GM12878 (cell line): Measurements from ENCODE around the gene FANCE. TPM values are rescaled to one million over a fixed set of nuclear protein-coding genes. Genes with fewer than 3 reads are reported as not detected.

Source experiments
- ATAC-seq: fragments of 200-7000 bp; cut with Tn5 transposase; 3 replicates; pipeline ENCODE4 v1.9.1; 2020; ENCODE audit warnings: mild to moderate bottlenecking, moderate library complexity
- BruUV-seq: library from RNA; stranded (reverse); fragments of 400-500 nt; replicated peaks from 2 replicates; lab custom pipeline; 2021; lab: Mats Ljungman, UMichigan
- CTCF ChIA-PET: fragments of 300-600 bp; sonication (Branson Sonifier 250); formaldehyde crosslinking; extraction: SDS; loops from one replicate; lab custom pipeline; 2021; ENCODE audit warnings: inconsistent platforms; lab: Yijun Ruan, JAX
- POLR2A ChIA-PET: fragments of 350-600 bp; formaldehyde crosslinking; extraction: SDS; loops from one replicate; lab custom pipeline; 2021; ENCODE audit warnings: inconsistent platforms; lab: Charles Lee
- RAD21 ChIA-PET: fragments of 300-600 bp; sonication (Branson Sonifier 250); formaldehyde crosslinking; loops from one replicate; lab custom pipeline; 2023; ENCODE audit warnings: antibody characterized with exemption; ENCODE audit not compliant: unreplicated experiment; lab: Charles Lee
- SMC1A ChIA-PET: fragments of 300-600 bp; sonication (Branson Sonifier 250); formaldehyde crosslinking; loops from one replicate; lab custom pipeline; 2023; ENCODE audit not compliant: unreplicated experiment, uncharacterized antibody; lab: Charles Lee
- DNase-seq: peaks from one replicate; pipeline ENCODE4 v3.0.0-alpha.2; 2011; ENCODE audit warnings: low read depth, low spot score
- FAIRE-seq: peaks from 3 replicates; lab custom pipeline; 2011; peaks lifted over from hg19 to GRCh38; lab: Jason Lieb, UNC
- H2AFZ ChIP-seq: 2 replicates; pipeline ENCODE4 v1.6.0; 2011; ENCODE audit warnings: low read depth, low read length, control low read depth; ENCODE audit not compliant: control insufficient read depth
- H3K27ac ChIP-seq: 2 replicates; pipeline ENCODE4 v1.5.1; 2011; ENCODE audit warnings: control low read depth; ENCODE audit not compliant: control insufficient read depth, insufficient read depth
- H3K27me3 ChIP-seq, 2 experiments: replicated peaks in 1 of 2; 2 replicates each; pipeline versions ENCODE4 v1.6.0 to v1.6.1; 2011; ENCODE audit warnings: low read length in 1 of 2; ENCODE audit not compliant: control insufficient read depth in 2 of 2, insufficient read depth in 2 of 2
- H3K36me3 ChIP-seq, 2 experiments: 2 replicates each; pipeline ENCODE4 v1.5.1; 2011; ENCODE audit warnings: low read length in 1 of 2; ENCODE audit not compliant: control insufficient read depth in 2 of 2, insufficient read depth in 2 of 2
- H3K4me1 ChIP-seq: 2 replicates; pipeline ENCODE4 v1.6.1; 2011; ENCODE audit warnings: mild to moderate bottlenecking, low read length, moderate library complexity, mixed read lengths; ENCODE audit not compliant: control insufficient read depth, insufficient read depth
- H3K4me2 ChIP-seq: 2 replicates; pipeline ENCODE4 v1.6.0; 2011; ENCODE audit warnings: control low read depth; ENCODE audit not compliant: control insufficient read depth, insufficient read depth
- H3K4me3 ChIP-seq: fragments of 200-600 bp; sonication (generic); 2 replicates; pipeline ENCODE4 v1.5.1; 2016
- H3K79me2 ChIP-seq: 2 replicates; pipeline ENCODE4 v1.6.0; 2011; ENCODE audit warnings: low read length; ENCODE audit not compliant: control insufficient read depth, insufficient read depth
- H3K9ac ChIP-seq: 2 replicates; pipeline ENCODE4 v1.8.0; 2011; ENCODE audit warnings: low read length, control low read depth, mixed read lengths; ENCODE audit not compliant: control insufficient read depth, insufficient read depth
- H3K9me3 ChIP-seq: replicated peaks from 3 replicates; pipeline ENCODE4 v1.5.1; 2011; ENCODE audit warnings: mild to moderate bottlenecking, low read length; ENCODE audit not compliant: control insufficient read depth, insufficient read depth
- H4K20me1 ChIP-seq: 2 replicates; pipeline ENCODE4 v1.6.0; 2011; ENCODE audit not compliant: control insufficient read depth, insufficient read depth
- ETV6 ChIP-seq, 2 experiments: fragments of 450-650 bp in 1 of 2; IDR thresholded peaks in 1 of 2; conservative IDR thresholded peaks in 1 of 2; 2 replicates each; pipeline ENCODE4 v1.6.1; 2014; ENCODE audit warnings: antibody characterized with exemption in 1 of 2, borderline replicate concordance in 1 of 2, low read depth in 1 of 2, mild to moderate bottlenecking in 1 of 2, moderate library complexity in 1 of 2
- IRF3 ChIP-seq: fragments of 450-650 bp; IDR thresholded peaks from 2 replicates; pipeline ENCODE4 v1.6.1; 2014; ENCODE audit warnings: mild to moderate bottlenecking
- WGBS: methylation state at CpG from one replicate; pipeline ENCODE4 v1.1.6; 2016; ENCODE audit warnings: low lambda C conversion rate; ENCODE audit not compliant: insufficient replicate concordance, insufficient coverage; ENCODE audit errors: missing lambda C conversion rate; 5-methylcytosine and 5-hydroxymethylcytosine counted together
- in situ Hi-C: fragments of 300-500 bp; cut with MboI; formaldehyde crosslinking; loops from 9 replicates; pipeline ENCODE4 v1.14.3; 2018; ENCODE audit warnings: mixed read lengths
- intact Hi-C: fragments of 100-400 bp; cut with micrococcal nuclease; formaldehyde crosslinking; loops from one replicate; pipeline ENCODE4 v1.14.2; 2022; ENCODE audit not compliant: unreplicated experiment
- polyA plus RNA-seq, 11 experiments: library from polyadenylated mRNA; depleted of rRNA in 4 of 11; unstranded in 6 of 11; stranded (reverse) in 5 of 11; fragments of >200 nt; fragmentation: Nextera tagmentation in 4 of 11; fragmentation: Illumina TruSeq in 1 of 11; extraction: Ambion mirVana in 4 of 11; extraction: Trizol in 1 of 11; gene quantifications; 1 replicate in 1 of 11; 2 replicates in 10 of 11; pipeline versions ENCODE4 v1.2.1 to v1.2.3, GENCODE V29; 2011 to 2016; ENCODE audit warnings: inconsistent platforms in 2 of 11, missing spikeins in 2 of 11, low read depth in 1 of 11
- total RNA-seq, 4 experiments: library from RNA; depleted of rRNA in 3 of 4; stranded (reverse); fragments of >200 nt in 3 of 4; fragmentation: Illumina TruSeq in 1 of 4; extraction: Trizol in 1 of 4; gene quantifications; 2 replicates each; pipeline versions ENCODE4 v1.2.1 to v1.2.3, GENCODE V29; 2013 to 2021

Gene FANCE
- total and polyA plus RNA-seq, 10 of the 15 experiments (the other 5 are each of a cell fraction or from before 2014, with no cell fraction given) = 3.0 to 13.3 (median 8.1) TPM

- H3K27me3 ChIP-seq = 0 out of 4 replicates have a peak, but pooled peaks cover 0 to 3% of the 10 kb centered on the region in 2 experiments
- peak overlapping the region; percentile 81 for H3K4me3 ChIP-seq
- H4K20me1 ChIP-seq = no peaks in the 10 kb centered on the region
- peak overlapping the region; percentile 94 for H3K4me2 ChIP-seq
- FAIRE-seq (no peak), ATAC-seq (no peak), DNase-seq (no peak)
- BruUV-seq = TSS peak; percentile 73
- peak overlapping the region; percentile 72 for H3K9ac ChIP-seq
- H3K79me2 ChIP-seq = peaks cover 4% of the 10 kb centered on the region
- TF ChIP-seq ETV6 (conservative IDR thresholded peaks at IDR 0.05 in 1 of 2, IDR thresholded peaks at IDR 0.05 in 1 of 2; ENCODE audit: borderline replicate concordance in 1 of 2, low read depth in 1 of 2) = no peak
- no peak for TF ChIP-seq IRF3
- peaks cover 10% of the 10 kb centered on the region for H3K4me1 ChIP-seq
- CTCF ChIA-PET = interaction anchor here (0.8 to 3.4 kb wide), 4 partner anchors 12 to 159 kb away, joined by 4 to 20 read pairs (median 5); partner anchors contain the start of gene RPL10A
- in situ Hi-C loops (loop anchor here (5.0 kb wide), 1 partner anchor 111 kb away; the partner anchor contains the start of gene PPARD), intact Hi-C loops (loop anchor here (2.0 kb wide), 1 partner anchor 16 kb away; the partner anchor contains the start of gene RPL10A)
- 7% methylated on average over 3 of the region's 3 CpGs for WGBS
- H2AFZ ChIP-seq = peak overlapping the region; percentile 93
- POLR2A ChIA-PET = interaction anchor here (1.1 kb wide), 1 partner anchor 152 kb away, joined by 3 read pairs; no protein-coding TSS in a partner anchor
- H3K9me3 ChIP-seq = no peaks in the 10 kb centered on the region
- RAD21 ChIA-PET = interaction anchor here (2.2 to 8.7 kb wide), 3 partner anchors 110 to 283 kb away, joined by 6 to 125 read pairs (median 6); partner anchors contain the start of genes ARMC12 and PPARD
- peaks cover 2 to 4% of the 10 kb centered on the region in 2 experiments; a peak in 3 of 4 replicates for H3K36me3 ChIP-seq
- H3K27ac ChIP-seq = no peak overlapping the region
- SMC1A ChIA-PET = interaction anchor here (0.6 to 6.8 kb wide), 5 partner anchors 104 to 287 kb away, joined by 3 to 116 read pairs (median 3); partner anchors contain the start of gene PPARD
Observed at GRCh38 chr6:35453236-35453635, 1.1 kb downstream of the FANCE start.
